Left lung (tissue), 10 donors: ENCODE results near the gene SKIDA1. TPM values are rescaled to one million over a fixed set of nuclear protein-coding genes. Genes with fewer than 3 reads are reported as not detected.

Experiments
- ATAC-seq: fragments of 200-7000 bp; cut with Tn5 transposase; one replicate; pipeline ENCODE4 v1.9.1; 2020; ENCODE audit warnings: moderate library complexity
- DNase-seq, 4 donors: peaks; one replicate each; pipeline ENCODE4 v3.0.0-alpha.2; 2013 to 2020
- H3K27ac ChIP-seq, 2 donors: fragments of 200-600 bp; sonication (generic) in 1 of 2; one replicate each; pipeline versions ENCODE4 v1.5.0 to v1.8.0; 2020 to 2021
- H3K27me3 ChIP-seq, 2 donors: fragments of 200-600 bp; sonication (generic) in 1 of 2; one replicate each; pipeline versions ENCODE4 v1.5.0 to v1.8.0; 2020 to 2021
- H3K36me3 ChIP-seq, 2 donors: fragments of 200-600 bp; sonication (generic) in 1 of 2; one replicate each; pipeline versions ENCODE4 v1.5.0 to v1.8.0; 2020 to 2021
- H3K4me1 ChIP-seq, 2 donors: fragments of 200-600 bp; one replicate each; pipeline ENCODE4 v1.8.0; 2021
- H3K4me3 ChIP-seq, 2 donors: fragments of 200-600 bp; sonication (generic) in 1 of 2; one replicate each; pipeline versions ENCODE4 v1.5.0 to v1.8.0; 2020 to 2021; ENCODE audit warnings: mild to moderate bottlenecking in 1 of 2
- H3K9me3 ChIP-seq, 2 donors: fragments of 200-600 bp; sonication (generic) in 1 of 2; one replicate each; pipeline versions ENCODE4 v1.5.0 to v1.8.0; 2020 to 2021
- intact Hi-C, 2 donors: fragments of 100-400 bp; cut with DNase I; formaldehyde crosslinking; loops; one replicate each; pipeline versions ENCODE4 v1.11.2 to v1.14.2; 2022
- polyA plus RNA-seq, 6 donors: library from polyadenylated mRNA; unstranded; fragments of 120-200 nt; gene quantifications; one replicate each; pipeline ENCODE4 v1.2.1, GENCODE V29; 2013; ENCODE audit not compliant: insufficient read length in 6 of 6
- total RNA-seq, 2 donors: library from RNA; stranded (reverse); fragmentation: NEBNext Ultra II Directional; extraction: Animal tissue kit (Norgen Biotek cat#: 25700); gene quantifications; one replicate each; pipeline ENCODE4 v1.2.1, GENCODE V29; 2021
- TF ChIP-seq, protein P1 (sequence below), 2 donors: fragments of 200-600 bp; sonication (generic) in 1 of 2; IDR thresholded peaks; one replicate each; pipeline versions ENCODE4 v1.5.0 to v1.8.0; 2021; ENCODE audit warnings: antibody characterized with exemption in 2 of 2
- donor health status: DM: no; HTN: yes; CAD: no.
- donor health status: DM: no; HTN: no; CAD: no.

The SKIDA1 gene
- total and polyA plus RNA-seq, 8 donors: 1.2 to 6.2 (median 4.9) TPM

DNA sequence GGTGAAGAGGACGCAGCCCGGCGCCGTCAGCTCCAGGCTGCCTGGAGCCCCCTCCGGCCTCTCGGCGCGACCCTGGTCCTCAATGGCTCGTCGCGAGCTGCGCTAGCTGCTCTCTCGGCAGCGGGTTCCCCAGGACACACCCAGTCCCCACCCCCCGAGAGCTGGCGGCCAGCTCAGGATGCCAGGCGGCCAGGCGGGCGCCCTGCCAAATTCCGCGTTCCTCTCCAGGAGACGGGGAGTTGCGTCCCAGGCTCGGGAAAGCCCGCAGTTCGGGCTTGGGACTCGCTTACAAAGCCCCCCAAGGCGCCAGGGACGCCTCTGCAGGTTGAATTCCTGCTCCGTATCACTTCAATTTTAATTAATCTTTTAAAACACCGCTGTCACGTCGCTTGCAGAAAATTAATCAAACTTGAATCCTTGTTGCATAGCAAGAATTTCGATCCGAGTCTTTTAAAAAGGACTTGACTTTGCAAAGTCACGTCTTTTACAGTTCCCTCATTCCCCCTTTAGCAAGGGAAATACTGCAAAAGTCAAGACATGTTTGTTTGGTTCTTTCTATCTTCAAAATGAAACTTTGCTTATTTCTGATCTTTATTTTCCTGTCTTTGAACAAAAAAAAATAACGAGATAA is 28.2 kb downstream of the SKIDA1 start:
- peak; percentile 67 for ATAC-seq
- Histone ChIP-seq H3K36me3 (no peaks in the 10 kb centered on the region), H3K27me3 (peaks cover 9 to 74% of the 10 kb centered on the region in 2 donors), H3K27ac (peak overlapping the region; percentile 50 to 62), H3K4me3 (peak overlapping the region; percentile 62 to 76), H3K9me3 (no peaks in the 10 kb centered on the region), H3K4me1 (peaks cover 0 to 51% of the 10 kb centered on the region in 2 donors)
- TF ChIP-seq, protein P1, sequence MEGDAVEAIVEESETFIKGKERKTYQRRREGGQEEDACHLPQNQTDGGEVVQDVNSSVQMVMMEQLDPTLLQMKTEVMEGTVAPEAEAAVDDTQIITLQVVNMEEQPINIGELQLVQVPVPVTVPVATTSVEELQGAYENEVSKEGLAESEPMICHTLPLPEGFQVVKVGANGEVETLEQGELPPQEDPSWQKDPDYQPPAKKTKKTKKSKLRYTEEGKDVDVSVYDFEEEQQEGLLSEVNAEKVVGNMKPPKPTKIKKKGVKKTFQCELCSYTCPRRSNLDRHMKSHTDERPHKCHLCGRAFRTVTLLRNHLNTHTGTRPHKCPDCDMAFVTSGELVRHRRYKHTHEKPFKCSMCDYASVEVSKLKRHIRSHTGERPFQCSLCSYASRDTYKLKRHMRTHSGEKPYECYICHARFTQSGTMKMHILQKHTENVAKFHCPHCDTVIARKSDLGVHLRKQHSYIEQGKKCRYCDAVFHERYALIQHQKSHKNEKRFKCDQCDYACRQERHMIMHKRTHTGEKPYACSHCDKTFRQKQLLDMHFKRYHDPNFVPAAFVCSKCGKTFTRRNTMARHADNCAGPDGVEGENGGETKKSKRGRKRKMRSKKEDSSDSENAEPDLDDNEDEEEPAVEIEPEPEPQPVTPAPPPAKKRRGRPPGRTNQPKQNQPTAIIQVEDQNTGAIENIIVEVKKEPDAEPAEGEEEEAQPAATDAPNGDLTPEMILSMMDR (IDR thresholded peaks at IDR 0.05): no peak
- DNase-seq: peak; percentile 89 to 97 (median 94)
- intact Hi-C loops: loop anchor here in 1 of 2 donors (10.0 kb wide), 2 partner anchors 212 to 1498 kb away; no protein-coding TSS in a partner anchor

DNA sequence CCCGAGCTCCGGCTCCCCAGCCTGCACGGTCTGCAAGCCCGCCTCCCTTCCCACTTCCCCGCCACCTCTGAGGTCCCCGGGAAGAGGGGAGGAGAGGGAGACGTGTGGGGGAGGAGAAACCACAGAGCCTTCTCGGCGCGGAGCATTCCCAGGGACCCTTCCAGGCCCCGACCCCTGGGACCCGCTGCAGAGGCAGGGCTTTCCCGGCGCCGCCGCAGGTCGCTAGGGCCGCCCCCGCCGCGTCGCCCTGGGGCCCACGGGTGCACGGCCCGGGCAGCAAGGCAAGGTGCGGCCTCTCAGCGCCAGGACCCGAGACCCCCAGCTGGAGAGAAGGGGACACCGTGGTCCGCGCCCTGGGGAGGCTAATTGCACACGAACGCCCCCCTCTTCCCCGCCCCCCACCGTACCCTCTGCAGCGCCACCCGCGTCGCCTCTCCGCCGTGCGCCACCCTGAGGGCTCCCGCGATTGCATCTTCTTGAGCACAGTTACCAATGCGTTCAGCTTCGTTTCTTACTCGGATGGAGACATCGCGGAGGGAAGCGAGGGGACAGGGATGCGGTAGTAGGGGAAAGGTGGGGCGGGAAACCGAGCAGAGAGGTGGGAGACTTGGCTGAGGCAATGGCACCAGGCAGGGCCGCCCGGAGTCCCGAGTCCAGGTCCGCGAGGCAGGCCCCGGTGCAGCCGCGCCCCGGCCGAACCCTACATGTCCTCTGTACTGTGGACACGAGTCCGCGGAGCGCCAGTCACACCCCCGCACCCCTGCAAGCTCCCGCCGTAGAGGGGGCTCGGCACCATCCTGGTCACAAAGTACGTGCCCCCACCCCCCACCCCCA is 28.9 kb downstream of the SKIDA1 start:
- TF ChIP-seq, protein P1 (IDR thresholded peaks at IDR 0.05): no peak
- Histone ChIP-seq H3K9me3 (no peaks in the 10 kb centered on the region), H3K27me3 (peaks cover 9 to 74% of the 10 kb centered on the region in 2 donors), H3K36me3 (no peaks in the 10 kb centered on the region), H3K4me3 (peak overlapping the region; percentile 62 to 76), H3K27ac (peak overlapping the region; percentile 50 to 62), H3K4me1 (peaks cover 0 to 51% of the 10 kb centered on the region in 2 donors)
- intact Hi-C loops: loop anchor here in 1 of 2 donors (10.0 kb wide), 2 partner anchors 212 to 1498 kb away; no protein-coding TSS in a partner anchor
- DNase-seq: peak in 3 of 4 donors; percentile 75 to 86 (median 77)
- ATAC-seq: peak; percentile 61

DNA sequence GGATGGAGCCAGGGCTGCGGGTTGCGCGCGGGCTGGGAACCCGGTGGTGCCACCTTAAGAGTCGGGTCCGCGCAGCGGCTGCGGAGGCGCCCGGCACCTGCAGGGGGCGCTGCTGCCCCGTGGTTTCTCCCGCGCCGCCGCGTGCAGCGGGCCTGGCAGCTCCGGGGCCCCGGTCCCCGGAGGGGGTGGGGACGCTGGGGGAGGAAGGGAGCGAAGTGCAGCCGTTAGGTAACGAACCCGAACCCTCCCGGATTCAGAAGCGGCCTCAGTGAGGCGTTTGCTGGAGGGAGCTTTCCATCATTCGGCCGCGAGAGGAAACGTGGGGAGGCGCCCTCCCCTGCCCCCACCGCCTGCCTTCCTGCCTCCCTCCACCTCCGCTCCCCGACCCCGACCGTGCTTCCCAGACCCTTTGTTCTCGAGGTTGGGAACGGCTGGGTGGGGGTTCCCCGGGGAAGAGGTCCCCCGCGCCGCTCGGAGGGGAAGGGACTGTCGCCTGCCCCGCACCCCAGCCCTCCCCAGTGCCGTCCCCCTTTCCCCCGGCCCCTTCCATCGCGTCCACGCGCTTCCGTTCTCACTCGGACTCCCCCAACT is 29.6 kb downstream of the SKIDA1 start:
- peak; percentile 93 for ATAC-seq
- TF ChIP-seq, protein P1 (IDR thresholded peaks at IDR 0.05): peak; percentile 98 to 99
- peaks cover 0 to 51% of the 10 kb centered on the region in 2 donors for H3K4me1 ChIP-seq
- no peaks in the 10 kb centered on the region for H3K9me3 ChIP-seq
- H3K27me3 ChIP-seq: peaks cover 9 to 74% of the 10 kb centered on the region in 2 donors
- H3K4me3 ChIP-seq: peak overlapping the region; percentile 62 to 76
- peak; percentile 86 to 97 (median 94) for DNase-seq
- no peaks in the 10 kb centered on the region for H3K36me3 ChIP-seq
- intact Hi-C loops: loop anchor here in 1 of 2 donors (10.0 kb wide), 2 partner anchors 211 to 1499 kb away; no protein-coding TSS in a partner anchor
- peak overlapping the region; percentile 50 to 62 for H3K27ac ChIP-seq

DNA sequence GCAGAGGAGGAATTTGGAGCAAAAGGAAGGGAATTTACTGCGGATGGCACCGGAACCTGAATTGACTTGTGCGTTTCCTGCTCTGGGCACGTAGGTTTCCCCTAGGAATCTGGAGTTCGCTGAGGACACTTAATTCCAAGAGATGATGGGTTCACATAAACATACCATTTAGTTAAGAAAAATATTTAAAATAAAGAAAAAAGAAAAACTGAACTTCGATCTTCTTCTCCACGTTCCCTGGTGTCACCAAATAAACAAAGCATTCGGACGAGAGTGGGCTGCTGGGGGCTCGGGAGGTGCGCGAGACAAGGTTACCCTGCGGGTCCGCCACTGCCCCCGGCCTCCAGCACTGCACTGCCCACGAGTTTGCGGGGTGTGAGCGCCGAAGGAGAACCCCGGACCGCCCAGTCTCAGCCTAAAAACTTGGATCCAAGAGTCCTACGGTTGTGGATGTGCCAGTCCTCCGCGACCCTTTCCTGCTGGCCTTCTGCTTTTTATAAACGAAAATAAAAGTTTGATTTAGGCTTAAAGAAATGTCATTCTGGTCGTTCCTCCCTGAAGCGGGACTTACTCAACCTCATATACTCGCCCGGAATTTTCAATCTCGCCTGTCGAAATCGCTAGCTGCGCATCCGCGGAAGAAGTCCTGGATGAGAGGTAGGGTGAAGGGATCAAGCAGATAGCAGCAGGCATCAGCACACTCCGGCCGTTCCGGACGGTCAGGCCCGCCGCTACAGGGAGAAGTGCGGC is 30.3 kb downstream of the SKIDA1 start:
- H3K4me1 ChIP-seq: peaks cover 0 to 50% of the 10 kb centered on the region in 2 donors
- ATAC-seq (peak; percentile 5), DNase-seq (peak in 1 of 4 donors; percentile 81)
- TF ChIP-seq, protein P1 (IDR thresholded peaks at IDR 0.05): no peak
- intact Hi-C loops: loop anchor here in 1 of 2 donors (10.0 kb wide), 2 partner anchors 210 to 1500 kb away; no protein-coding TSS in a partner anchor
- H3K27me3 ChIP-seq: peaks cover 9 to 68% of the 10 kb centered on the region in 2 donors
- no peaks in the 10 kb centered on the region for H3K36me3 ChIP-seq
- no peaks in the 10 kb centered on the region for H3K9me3 ChIP-seq
- H3K27ac ChIP-seq: peak overlapping the region; percentile 46 to 50
- H3K4me3 ChIP-seq: peak overlapping the region; percentile 62 to 76
